Hematopoietic multipotent progenitor cell treated with erythropoietin and hydrocortisone succinate and interleukin-3 and kit ligand, for 4 days (in vitro differentiated cells): ENCODE measurements around the gene MRGPRX4.
"Not testable (repeated sequence)": the region's sequence is repeated elsewhere in the genome, so short reads cannot be mapped to it uniquely, and the experiment has no call there.

Experiments used
- DNase-seq: peaks from one replicate; pipeline ENCODE4 v3.0.0-alpha.2; 2015

MRGPRX4 gene

GRCh38 chr11:18172666-18173065, at the start of gene MRGPRX4:
Gene MRGPRX4 (plus strand): TSS chr11:18172837. CDS start chr11:18173257, 420 bp downstream.
- DNase-seq = no peak

- not testable (repeated sequence) for DNase-seq
Measured at GRCh38 chr11:18131115-18131514, 41.5 kb upstream of the MRGPRX4 start.

GRCh38 chr11:18132341-18132740, 40.3 kb upstream of the MRGPRX4 start, which contains the start of gene MRGPRX3:
Gene MRGPRX3 (plus strand): TSS chr11:18132571. CDS start chr11:18137203, 4,632 bp downstream.
- no peak for DNase-seq

GRCh38 chr11:18135308-18135707, 37.3 kb upstream of the MRGPRX4 start:
- DNase-seq = no peak

- no peak for DNase-seq
Measured at GRCh38 chr11:18137186-18137800, 35.3 kb upstream of the MRGPRX4 start.

- DNase-seq = no peak
Measured at GRCh38 chr11:18140145-18140544, 32.5 kb upstream of the MRGPRX4 start.

GRCh38 chr11:18144243-18144642, 28.4 kb upstream of the MRGPRX4 start:
- DNase-seq = no peak

GRCh38 chr11:18145025-18145424, 27.6 kb upstream of the MRGPRX4 start:
- DNase-seq = peak; percentile 17

- DNase-seq = no peak
Measured at GRCh38 chr11:18145837-18146236, 26.8 kb upstream of the MRGPRX4 start.

- no peak for DNase-seq
Measured at GRCh38 chr11:18151581-18151980, 21.1 kb upstream of the MRGPRX4 start.

GRCh38 chr11:18168372-18168771, 4.3 kb upstream of the MRGPRX4 start:
- DNase-seq = no peak

- DNase-seq = peak; percentile 55
Measured at GRCh38 chr11:18171377-18172000, 1.1 kb upstream of the MRGPRX4 start.

GRCh38 chr11:18173225-18173866, 709 bp downstream of the MRGPRX4 start:
- no peak for DNase-seq

- DNase-seq = no peak
Measured at GRCh38 chr11:18188796-18189195, 16.2 kb downstream of the MRGPRX4 start.

- not testable (repeated sequence) for DNase-seq
Measured at GRCh38 chr11:18189476-18190245, 17.0 kb downstream of the MRGPRX4 start.

- DNase-seq = no peak
Measured at GRCh38 chr11:18191376-18191775, 18.7 kb downstream of the MRGPRX4 start.

GRCh38 chr11:18193010-18193409, 20.4 kb downstream of the MRGPRX4 start:
- no peak for DNase-seq

- no peak for DNase-seq
Measured at GRCh38 chr11:18196532-18196931, 23.9 kb downstream of the MRGPRX4 start.

- DNase-seq = not testable (repeated sequence)
Measured at GRCh38 chr11:18197738-18198137, 25.1 kb downstream of the MRGPRX4 start.

GRCh38 chr11:18203723-18204122, 31.1 kb downstream of the MRGPRX4 start:
- DNase-seq = peak; percentile 60

- DNase-seq = no peak
Measured at GRCh38 chr11:18204220-18204619, 31.6 kb downstream of the MRGPRX4 start.

GRCh38 chr11:18204771-18205170, 32.1 kb downstream of the MRGPRX4 start:
- DNase-seq = no peak

- no peak for DNase-seq
Measured at GRCh38 chr11:18209058-18209457, 36.4 kb downstream of the MRGPRX4 start.
